Esophagus squamous epithelium (tissue), 5 donors: ENCODE measurements around the gene INVS. TPM values are rescaled to one million over a fixed set of nuclear protein-coding genes. Genes with fewer than 3 reads are reported as not detected.

Experiments used
- DNase-seq: peaks from one replicate; lab custom pipeline; 2025; lab: John Stamatoyannopoulos, UW
- H3K27ac ChIP-seq, 4 donors: fragments of 200-600 bp; sonication (generic); one replicate each; pipeline ENCODE4 v1.5.1; 2016 to 2019; ENCODE audit warnings: mild to moderate bottlenecking in 1 of 4
- H3K27me3 ChIP-seq, 4 donors: fragments of 200-600 bp; sonication (generic); 1 replicate in 3 of 4; 2 replicates in 1 of 4; pipeline versions ENCODE4 v1.5.1 to v1.6.0; 2017 to 2021; ENCODE audit warnings: antibody characterized with exemption in 1 of 4
- H3K36me3 ChIP-seq, 3 donors: fragments of 200-600 bp; sonication (generic); one replicate each; pipeline ENCODE4 v1.5.1; 2016 to 2019
- H3K4me1 ChIP-seq, 3 donors: fragments of 200-600 bp; sonication (generic); one replicate each; pipeline ENCODE4 v1.5.1; 2017 to 2019
- H3K4me3 ChIP-seq, 4 donors: fragments of 200-600 bp; sonication (generic); 1 replicate in 3 of 4; 2 replicates in 1 of 4; pipeline ENCODE4 v1.5.1; 2016 to 2019; ENCODE audit warnings: mild to moderate bottlenecking in 2 of 4, moderate library complexity in 1 of 4
- H3K9me3 ChIP-seq, 3 donors: fragments of 200-600 bp; sonication (generic); one replicate each; pipeline ENCODE4 v1.5.1; 2016 to 2019
- CTCF ChIP-seq, 6 experiments: fragments of 450-650 bp in 4 of 6; fragments of 200-600 bp in 2 of 6; sonication (generic) in 2 of 6; IDR thresholded peaks; one replicate each; pipeline ENCODE4 v1.5.1; 2016 to 2019; ENCODE audit warnings: antibody characterized with exemption in 6 of 6, mild to moderate bottlenecking in 4 of 6, moderate library complexity in 4 of 6
- POLR2A ChIP-seq, 4 donors: fragments of 450-650 bp; IDR thresholded peaks; one replicate each; pipeline ENCODE4 v1.6.1; 2017; ENCODE audit warnings: antibody characterized with exemption in 4 of 4, mild to moderate bottlenecking in 4 of 4, moderate library complexity in 3 of 4
- WGBS, 2 donors: methylation state at CpG; one replicate each; pipeline ENCODE4 v1.1.5; 2018; 5-methylcytosine and 5-hydroxymethylcytosine counted together
- intact Hi-C: fragments of 100-400 bp; cut with DNase I; formaldehyde crosslinking; loops from one replicate; pipeline ENCODE4 v1.15.0; 2022
- total RNA-seq, 4 donors: library from RNA; depleted of rRNA; stranded (reverse); fragments of >200 nt; gene quantifications; one replicate each; pipeline ENCODE4 v1.1.0, GENCODE V29; 2016
- donor health status: DM: yes; HTN: yes; CAD: no.

The INVS gene
- total RNA-seq, 4 donors from 2014 or later, result 8.9 to 24.4 (median 13.3) TPM

GRCh38 chr9:100204796-100205195, 105.8 kb downstream of the INVS start:
- no peak overlapping the region for H3K27ac ChIP-seq
- no peak for DNase-seq
- intact Hi-C loops, result no loop called here
- H3K36me3 ChIP-seq, result no peaks in the 10 kb centered on the region
- H3K27me3 ChIP-seq, result no peaks in the 10 kb centered on the region
- WGBS, 2 donors, result 80 to 84% methylated on average over 3 of the region's 3 CpGs
- TF ChIP-seq CTCF (IDR thresholded peaks at IDR 0.05) (no peak), POLR2A (IDR thresholded peaks at IDR 0.05) (no peak)
- H3K4me3 ChIP-seq, result no peak overlapping the region
- no peaks in the 10 kb centered on the region for H3K4me1 ChIP-seq
- no peaks in the 10 kb centered on the region for H3K9me3 ChIP-seq

GRCh38 chr9:100206899-100207298, 107.9 kb downstream of the INVS start:
- Histone ChIP-seq H3K4me3 (no peak overlapping the region), H3K4me1 (no peaks in the 10 kb centered on the region), H3K36me3 (no peaks in the 10 kb centered on the region), H3K27ac (no peak overlapping the region), H3K9me3 (no peaks in the 10 kb centered on the region), H3K27me3 (no peaks in the 10 kb centered on the region)
- WGBS, 2 donors, result 40 to 73% methylated on average over 3 of the region's 3 CpGs
- no peak for DNase-seq
- no peak for TF ChIP-seq CTCF (IDR thresholded peaks at IDR 0.05)
- intact Hi-C loops, result no loop called here

- Histone ChIP-seq H3K4me1 (no peaks in the 10 kb centered on the region), H3K27me3 (no peaks in the 10 kb centered on the region), H3K4me3 (no peak overlapping the region), H3K27ac (no peak overlapping the region), H3K36me3 (no peaks in the 10 kb centered on the region), H3K9me3 (no peaks in the 10 kb centered on the region)
- no peak for TF ChIP-seq POLR2A (IDR thresholded peaks at IDR 0.05)
- TF ChIP-seq CTCF (IDR thresholded peaks at IDR 0.05), result no peak
- whole genome bisulfite sequencing, 2 donors, result 82 to 96% methylated on average over 1 of the region's 1 CpG
- DNase-seq, result no peak
- intact Hi-C loops, result no loop called here
Observed at GRCh38 chr9:100208673-100209072, 109.6 kb downstream of the INVS start.

- H3K36me3 ChIP-seq, result peaks cover 0 to 7% (median 0%) of the 10 kb centered on the region in 3 donors
- H3K27ac ChIP-seq, result no peak overlapping the region
- no peaks in the 10 kb centered on the region for H3K4me1 ChIP-seq
- TF ChIP-seq CTCF (IDR thresholded peaks at IDR 0.05), result no peak
- no peak for TF ChIP-seq POLR2A (IDR thresholded peaks at IDR 0.05)
- WGBS, 2 donors, result 71 to 83% methylated on average over 1 of the region's 1 CpG
- no peak for DNase-seq
- intact Hi-C loops, result no loop called here
- H3K27me3 ChIP-seq, result no peaks in the 10 kb centered on the region
- H3K9me3 ChIP-seq, result no peaks in the 10 kb centered on the region
- H3K4me3 ChIP-seq, result no peak overlapping the region
Observed at GRCh38 chr9:100211476-100211875, 112.4 kb downstream of the INVS start.

- Histone ChIP-seq H3K4me3 (no peak overlapping the region), H3K9me3 (no peaks in the 10 kb centered on the region), H3K4me1 (no peaks in the 10 kb centered on the region), H3K27me3 (no peaks in the 10 kb centered on the region), H3K27ac (no peak overlapping the region), H3K36me3 (peaks cover 0 to 7% (median 0%) of the 10 kb centered on the region in 3 donors)
- intact Hi-C loops, result no loop called here
- no peak for TF ChIP-seq POLR2A (IDR thresholded peaks at IDR 0.05)
- TF ChIP-seq CTCF (IDR thresholded peaks at IDR 0.05), result no peak
- 77 to 78% methylated on average over 5 of the region's 5 CpGs for WGBS, 2 donors
- DNase-seq, result no peak
Observed at GRCh38 chr9:100213730-100214477, 114.9 kb downstream of the INVS start.
